GM12865 (cell line): Measurements from ENCODE around the gene TMEM120A.

Experiments
- DNase-seq: peaks from one replicate; pipeline ENCODE4 v3.0.0; 2010; ENCODE audit warnings: low read depth
- H3K4me3 ChIP-seq: 2 replicates; pipeline ENCODE4 v1.5.1; 2011; ENCODE audit warnings: mild to moderate bottlenecking, low read depth, low read length, control low read depth
- TF ChIP-seq, protein P1 (sequence below): IDR thresholded peaks from 2 replicates; pipeline ENCODE4 v1.5.1; 2011; ENCODE audit warnings: low read length, control low read depth, low read depth, inconsistent platforms; ENCODE audit not compliant: insufficient read depth; ENCODE audit errors: missing control alignments

The TMEM120A gene

DNA sequence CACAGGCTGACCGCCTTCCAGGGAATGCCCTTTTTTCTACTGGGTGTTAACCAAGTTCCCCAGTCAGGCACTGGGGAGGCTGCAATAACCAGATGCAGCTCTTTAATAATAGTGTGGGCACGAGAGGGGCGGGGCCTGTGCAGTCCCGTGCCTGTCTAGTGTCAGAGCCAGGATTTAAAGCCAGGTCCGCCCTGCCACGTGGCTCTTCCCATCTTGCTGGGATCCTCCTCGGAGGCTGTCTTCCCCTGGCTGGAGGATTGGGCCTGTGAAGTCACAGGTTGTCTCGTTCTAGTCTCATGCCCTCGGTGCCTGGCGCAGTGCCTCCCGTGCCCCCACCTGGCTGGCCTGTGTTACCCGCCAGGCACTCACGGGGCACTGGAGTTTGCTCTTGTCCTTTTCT is 25.2 kb downstream of the TMEM120A start:
- no peak overlapping the region for H3K4me3 ChIP-seq
- DNase-seq: no peak
- TF ChIP-seq, protein P1, sequence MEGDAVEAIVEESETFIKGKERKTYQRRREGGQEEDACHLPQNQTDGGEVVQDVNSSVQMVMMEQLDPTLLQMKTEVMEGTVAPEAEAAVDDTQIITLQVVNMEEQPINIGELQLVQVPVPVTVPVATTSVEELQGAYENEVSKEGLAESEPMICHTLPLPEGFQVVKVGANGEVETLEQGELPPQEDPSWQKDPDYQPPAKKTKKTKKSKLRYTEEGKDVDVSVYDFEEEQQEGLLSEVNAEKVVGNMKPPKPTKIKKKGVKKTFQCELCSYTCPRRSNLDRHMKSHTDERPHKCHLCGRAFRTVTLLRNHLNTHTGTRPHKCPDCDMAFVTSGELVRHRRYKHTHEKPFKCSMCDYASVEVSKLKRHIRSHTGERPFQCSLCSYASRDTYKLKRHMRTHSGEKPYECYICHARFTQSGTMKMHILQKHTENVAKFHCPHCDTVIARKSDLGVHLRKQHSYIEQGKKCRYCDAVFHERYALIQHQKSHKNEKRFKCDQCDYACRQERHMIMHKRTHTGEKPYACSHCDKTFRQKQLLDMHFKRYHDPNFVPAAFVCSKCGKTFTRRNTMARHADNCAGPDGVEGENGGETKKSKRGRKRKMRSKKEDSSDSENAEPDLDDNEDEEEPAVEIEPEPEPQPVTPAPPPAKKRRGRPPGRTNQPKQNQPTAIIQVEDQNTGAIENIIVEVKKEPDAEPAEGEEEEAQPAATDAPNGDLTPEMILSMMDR: no peak

DNA sequence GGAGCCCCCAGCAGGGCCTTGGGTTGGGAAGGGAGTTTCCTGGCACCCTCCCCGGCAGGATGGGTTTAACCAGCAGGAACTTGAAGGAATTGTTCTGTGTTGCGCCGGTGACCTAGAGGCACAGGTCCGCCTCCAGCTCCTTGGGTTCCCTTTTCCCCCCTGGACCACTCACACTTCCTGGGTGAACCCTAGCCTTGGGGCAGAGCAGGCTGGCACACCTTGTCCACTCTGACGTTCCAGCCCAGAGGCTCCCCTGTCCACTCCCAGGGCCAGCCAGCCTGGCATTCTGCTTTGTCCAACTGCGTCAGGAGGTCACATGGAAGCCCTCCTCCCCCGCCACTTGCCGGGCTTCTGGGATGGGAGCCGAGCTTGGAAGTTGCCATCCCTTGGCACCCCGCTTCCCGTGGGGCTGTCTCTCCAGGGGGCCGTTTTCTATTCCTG is 25.8 kb downstream of the TMEM120A start:
- TF ChIP-seq, protein P1: no peak
- DNase-seq: no peak
- no peak overlapping the region for H3K4me3 ChIP-seq

DNA sequence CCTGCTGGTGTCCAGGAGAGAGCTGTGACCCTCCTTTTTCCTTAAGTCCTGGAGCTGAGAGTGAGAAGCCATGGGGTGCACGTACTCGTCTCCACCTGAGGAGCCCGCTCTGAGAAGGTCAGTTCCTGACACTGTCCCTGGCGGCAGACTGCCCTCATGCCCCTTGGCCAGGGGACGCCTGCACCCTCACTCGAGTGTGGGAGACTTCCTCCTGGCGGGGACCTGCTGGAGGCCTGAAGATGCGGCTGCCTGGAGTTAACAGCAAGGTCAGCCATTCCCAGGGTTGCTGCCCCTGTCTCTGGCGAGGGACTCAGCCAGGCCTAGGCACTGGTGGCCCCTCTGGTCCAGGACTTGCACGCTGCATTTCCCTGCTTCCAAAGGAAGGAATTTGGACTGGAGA is 26.4 kb downstream of the TMEM120A start:
- TF ChIP-seq, protein P1: no peak
- no peak overlapping the region for H3K4me3 ChIP-seq
- DNase-seq: no peak

DNA sequence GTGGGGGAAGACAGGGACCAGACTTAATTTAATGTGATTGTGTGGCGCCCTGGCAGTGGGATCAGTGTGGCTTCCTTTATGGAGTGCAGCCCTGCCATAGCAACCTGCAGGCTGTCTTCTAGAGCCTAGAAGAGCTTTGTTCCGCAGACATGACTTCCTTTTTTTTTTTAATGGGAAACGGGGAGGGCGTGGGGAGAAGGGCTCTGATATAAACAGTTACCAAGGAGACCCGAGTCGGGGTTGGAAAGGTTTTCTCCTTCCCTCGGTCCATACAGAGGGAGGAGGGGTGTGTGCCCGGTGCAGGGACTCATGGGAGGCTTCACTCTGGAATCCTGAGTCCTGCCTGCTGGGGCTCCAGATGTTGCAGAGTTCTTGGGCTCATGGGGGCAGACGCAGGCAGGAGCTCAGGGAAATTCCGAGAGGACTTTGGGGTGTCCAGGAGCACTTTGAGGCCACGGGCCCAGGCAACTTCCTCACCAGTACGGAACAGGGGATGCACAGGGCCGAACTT is 26.9 kb downstream of the TMEM120A start:
- no peak overlapping the region for H3K4me3 ChIP-seq
- DNase-seq: no peak

DNA sequence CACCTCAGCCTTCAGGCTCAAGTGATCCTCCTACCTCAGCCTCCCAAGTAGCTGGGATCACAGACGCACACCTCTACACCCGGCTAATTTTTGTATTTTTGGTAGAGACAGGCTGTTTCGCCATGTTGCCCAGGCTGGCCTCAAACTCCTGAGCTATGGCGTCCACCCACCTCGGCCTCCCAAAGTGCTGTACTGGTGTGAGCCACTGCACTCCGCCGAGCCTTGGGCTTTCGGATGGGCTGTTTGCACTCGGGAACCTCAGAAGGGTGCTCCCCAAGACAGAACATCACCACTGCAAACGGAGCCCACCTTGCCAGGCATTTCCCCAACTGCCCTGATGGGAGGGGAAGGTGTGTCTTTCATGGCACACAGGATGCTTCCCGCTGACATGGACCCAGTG is 27.3 kb downstream of the TMEM120A start:
- TF ChIP-seq, protein P1: no peak
- H3K4me3 ChIP-seq: no peak overlapping the region
- no peak for DNase-seq

More for the DNA sequence above, 26.9 kb downstream of the TMEM120A start:
- TF ChIP-seq, protein P1: no peak

DNA sequence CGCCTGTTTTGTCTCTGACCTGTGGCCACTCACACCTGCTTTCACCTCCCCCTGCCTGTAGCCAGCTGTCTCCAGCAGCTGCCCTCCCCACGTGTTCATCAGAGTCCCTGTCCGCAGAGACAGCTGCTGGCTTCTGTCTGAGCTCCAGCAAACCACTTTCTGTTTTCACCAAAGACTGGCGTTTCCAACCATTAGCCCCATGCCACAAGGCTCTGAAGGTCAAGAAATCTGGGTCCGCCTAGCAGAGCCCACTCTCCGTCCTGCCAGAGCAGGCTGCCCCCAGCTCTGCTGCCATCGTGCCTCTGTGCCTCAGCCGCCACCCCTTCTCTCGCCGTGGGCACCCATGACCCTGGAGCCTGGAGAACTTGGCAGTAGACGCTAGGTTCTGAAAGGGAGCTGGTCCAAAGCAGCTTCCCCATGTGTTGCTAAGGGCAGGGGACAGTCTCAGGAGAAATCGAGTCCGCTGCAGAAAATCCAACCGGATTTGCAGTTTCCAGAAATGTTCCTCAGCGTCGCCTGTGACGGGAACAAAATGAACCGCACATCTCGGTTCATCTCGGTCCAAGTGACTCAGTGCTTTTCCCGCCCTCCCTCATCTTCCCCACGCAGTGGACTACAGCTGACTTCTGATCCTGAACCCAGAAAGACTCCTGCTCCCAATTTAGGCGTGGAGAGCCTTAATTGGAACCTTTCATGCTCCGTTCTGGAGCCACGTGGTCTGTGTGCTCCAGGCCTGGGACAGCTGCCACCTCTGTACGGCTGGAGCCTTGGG is 28.0 kb downstream of the TMEM120A start:
- TF ChIP-seq, protein P1: no peak
- no peak overlapping the region for H3K4me3 ChIP-seq
- no peak for DNase-seq

DNA sequence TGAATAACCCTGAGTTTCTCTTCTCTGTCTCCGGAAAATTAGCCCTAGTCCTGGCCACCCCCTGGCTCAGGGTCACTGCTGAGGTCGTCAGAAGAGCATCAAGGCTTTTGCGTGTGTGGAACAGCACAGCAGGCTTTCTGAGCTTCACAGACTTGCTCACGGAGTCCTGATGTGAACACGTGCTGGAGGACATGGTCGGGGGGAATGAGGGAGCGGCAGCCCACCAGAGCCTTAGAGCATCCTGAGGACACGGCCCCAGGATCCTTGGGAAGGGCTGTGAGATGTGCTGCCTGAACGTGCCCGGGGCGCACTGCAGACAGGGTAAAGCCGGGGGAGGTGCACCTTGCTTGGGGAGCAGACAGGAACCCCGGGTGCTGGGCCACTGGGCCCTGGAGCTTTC is 28.8 kb downstream of the TMEM120A start:
- DNase-seq: no peak
- H3K4me3 ChIP-seq: no peak overlapping the region
- TF ChIP-seq, protein P1: no peak
